Neural cell (in vitro differentiated cells): ENCODE results near the gene FXR1. TPM values are rescaled to one million over a fixed set of nuclear protein-coding genes. Genes with fewer than 3 reads are reported as not detected.

Experiments used
- H2AFZ ChIP-seq: fragments of 200-600, 300-800 bp; sonication (generic), shearing (Covaris generic); 2 replicates; pipeline ENCODE4 v1.6.0; 2014; ENCODE audit warnings: low read depth, mild to moderate bottlenecking, antibody characterized with exemption, low read length, moderate library complexity
- H3F3A ChIP-seq: fragments of 200-600 bp; shearing (Covaris generic); 2 replicates; pipeline ENCODE4 v1.6.1; 2016; ENCODE audit warnings: mild to moderate bottlenecking, moderate library complexity, mixed read lengths, antibody characterized with exemption, low read length; ENCODE audit not compliant: insufficient read depth, poor library complexity, severe bottlenecking
- H3K27ac ChIP-seq: fragments of 200-600, 300-800 bp; sonication (generic), shearing (Covaris generic); 2 replicates; pipeline ENCODE4 v1.5.1; 2014; ENCODE audit warnings: mild to moderate bottlenecking, low read length, moderate library complexity
- H3K27me3 ChIP-seq: fragments of 300-800, 200-600 bp; sonication (generic), shearing (Covaris generic); 2 replicates; pipeline ENCODE4 v1.6.0; 2014; ENCODE audit warnings: mild to moderate bottlenecking, low read depth, low read length, moderate library complexity; ENCODE audit not compliant: insufficient read depth
- H3K36me3 ChIP-seq: fragments of 300-800, 200-600 bp; sonication (generic), shearing (Covaris generic); 2 replicates; pipeline ENCODE4 v1.5.1; 2014; ENCODE audit warnings: mild to moderate bottlenecking, antibody characterized with exemption, low read length, moderate library complexity; ENCODE audit not compliant: insufficient read depth
- H3K4me2 ChIP-seq: fragments of 300-800, 200-600 bp; sonication (generic), shearing (Covaris generic); 2 replicates; pipeline ENCODE4 v1.6.0; 2014; ENCODE audit warnings: mild to moderate bottlenecking, low read length
- H3K4me3 ChIP-seq: fragments of 300-800, 200-600 bp; sonication (generic), shearing (Covaris generic); 2 replicates; pipeline ENCODE4 v1.5.1; 2014; ENCODE audit warnings: mild to moderate bottlenecking, low read length, moderate library complexity
- H3K79me2 ChIP-seq: fragments of 200-600 bp; shearing (Covaris generic); replicated peaks from 2 replicates; pipeline ENCODE4 v1.6.0; 2014; ENCODE audit warnings: mild to moderate bottlenecking, low read length, moderate library complexity; ENCODE audit not compliant: insufficient read depth
- H3K9ac ChIP-seq: fragments of 300-800, 200-600 bp; sonication (generic), shearing (Covaris generic); 2 replicates; pipeline ENCODE4 v1.6.1; 2016; ENCODE audit warnings: mild to moderate bottlenecking, low read length, mixed read lengths
- H3K9me2 ChIP-seq: fragments of 200-600 bp; shearing (Covaris generic); 2 replicates; pipeline ENCODE4 v1.6.1; 2016; ENCODE audit warnings: mild to moderate bottlenecking, low read length, mixed read lengths; ENCODE audit not compliant: insufficient read depth
- H3K9me3 ChIP-seq: fragments of 200-600, 300-800 bp; sonication (generic), shearing (Covaris generic); 2 replicates; pipeline ENCODE4 v1.6.1; 2016; ENCODE audit warnings: mild to moderate bottlenecking, mixed run types, low read length, moderate library complexity, mixed read lengths
- H4K20me1 ChIP-seq: fragments of 200-600 bp; shearing (Covaris generic); 2 replicates; pipeline ENCODE4 v1.6.1; 2016; ENCODE audit warnings: mild to moderate bottlenecking, mixed run types; ENCODE audit not compliant: insufficient read depth
- CTCF ChIP-seq: fragments of 450-650 bp; IDR thresholded peaks from 2 replicates; pipeline ENCODE4 v1.5.1; 2014; ENCODE audit warnings: antibody characterized with exemption, mild to moderate bottlenecking, moderate library complexity; ENCODE audit not compliant: poor library complexity, severe bottlenecking
- EP300 ChIP-seq: fragments of 450-650 bp; conservative IDR thresholded peaks from 2 replicates; pipeline ENCODE4 v1.6.1; 2014; ENCODE audit warnings: antibody characterized with exemption, mild to moderate bottlenecking, moderate library complexity; ENCODE audit not compliant: poor library complexity, severe bottlenecking
- EZH2 ChIP-seq: fragments of 200-600, 300-800 bp; shearing (Covaris generic), sonication (generic); IDR thresholded peaks from 2 replicates; pipeline ENCODE4 v1.6.1; 2014; ENCODE audit warnings: antibody characterized with exemption, low read length, borderline replicate concordance, mild to moderate bottlenecking; ENCODE audit not compliant: insufficient read depth, poor library complexity, severe bottlenecking
- MXI1 ChIP-seq: fragments of 450-650 bp; conservative IDR thresholded peaks from 2 replicates; pipeline ENCODE4 v1.6.1; 2014; ENCODE audit warnings: antibody characterized with exemption, mild to moderate bottlenecking; ENCODE audit not compliant: poor library complexity, severe bottlenecking
- POLR2AphosphoS5 ChIP-seq: IDR thresholded peaks from 2 replicates; pipeline ENCODE4 v1.6.1; 2012
- RAD21 ChIP-seq: fragments of 450-650 bp; conservative IDR thresholded peaks from 2 replicates; pipeline ENCODE4 v1.6.1; 2014; ENCODE audit warnings: antibody characterized with exemption, mild to moderate bottlenecking, moderate library complexity
- REST ChIP-seq: IDR thresholded peaks from 2 replicates; pipeline ENCODE4 v1.6.1; 2012; ENCODE audit warnings: borderline replicate concordance
- SMC3 ChIP-seq: fragments of 450-650 bp; conservative IDR thresholded peaks from 2 replicates; pipeline ENCODE4 v1.6.1; 2014; ENCODE audit warnings: antibody characterized with exemption, mild to moderate bottlenecking, moderate library complexity; ENCODE audit not compliant: poor library complexity
- TAF1 ChIP-seq: IDR thresholded peaks from 2 replicates; pipeline ENCODE4 v1.6.1; 2012; ENCODE audit warnings: low read depth
- polyA plus RNA-seq: library from polyadenylated mRNA; depleted of rRNA; stranded (reverse); fragments of >200 nt; gene quantifications from 2 replicates; pipeline ENCODE4 v1.2.3, GENCODE V29; 2014

FXR1 gene
- polyA plus RNA-seq, 1 donor from 2014 or later, result 109 TPM

GRCh38 chr3:180959691-180960090 lies 47.2 kb downstream of the FXR1 start:
- Histone ChIP-seq H3K27me3 (no peaks in the 10 kb centered on the region), H3K79me2 (peaks cover 6% of the 10 kb centered on the region), H3K9me2 (no peaks in the 10 kb centered on the region), H3K4me3 (no peak overlapping the region), H3K9ac (no peak overlapping the region), H3F3A (no peaks in the 10 kb centered on the region), H4K20me1 (no peaks in the 10 kb centered on the region), H3K36me3 (peaks cover 24% of the 10 kb centered on the region), H2AFZ (no peak overlapping the region), H3K27ac (no peak overlapping the region), H3K9me3 (no peaks in the 10 kb centered on the region), H3K4me2 (no peak overlapping the region)
- no peak for TF ChIP-seq EP300
- TF ChIP-seq EZH2, result no peak
- TF ChIP-seq REST, result no peak
- no peak for TF ChIP-seq RAD21
- TF ChIP-seq CTCF, result no peak
- TF ChIP-seq MXI1, result no peak
- TF ChIP-seq POLR2AphosphoS5, result no peak
- TF ChIP-seq SMC3, result no peak
- no peak for TF ChIP-seq TAF1

GRCh38 chr3:180961087-180961486 lies 48.6 kb downstream of the FXR1 start:
- Histone ChIP-seq H3K9me3 (no peaks in the 10 kb centered on the region), H3K27me3 (no peaks in the 10 kb centered on the region), H3K9me2 (no peaks in the 10 kb centered on the region), H3F3A (no peaks in the 10 kb centered on the region), H3K4me2 (no peak overlapping the region), H2AFZ (no peak overlapping the region), H4K20me1 (no peaks in the 10 kb centered on the region), H3K79me2 (no peaks in the 10 kb centered on the region), H3K4me3 (no peak overlapping the region), H3K9ac (no peak overlapping the region), H3K27ac (no peak overlapping the region), H3K36me3 (peaks cover 21% of the 10 kb centered on the region)
- no peak for TF ChIP-seq POLR2AphosphoS5
- no peak for TF ChIP-seq RAD21
- TF ChIP-seq CTCF, result no peak
- no peak for TF ChIP-seq MXI1
- no peak for TF ChIP-seq TAF1
- TF ChIP-seq SMC3, result no peak
- TF ChIP-seq EP300, result no peak
- TF ChIP-seq REST, result no peak
- TF ChIP-seq EZH2, result no peak
